Measurements from ENCODE around the gene FAM114A2.
"Not testable (repeated sequence)": the region's sequence is repeated elsewhere in the genome, so short reads cannot be mapped to it uniquely, and the experiment has no call there.

The FAM114A2 gene

GRCh38 chr5:154031937-154032489 is 6.7 kb downstream of the FAM114A2 start:
- Histone ChIP-seq H3K4ac (ENCODE audit: low read depth, low read length) (no peak overlapping the region), H2BK5ac (ENCODE audit: low read depth, low read length, poor library complexity) (no peak overlapping the region), H2AK5ac (ENCODE audit: low read length) (no peak overlapping the region), H3K9me3 (ENCODE audit: insufficient read depth, low read depth, low read length) (no peaks in the 10 kb centered on the region), H3K27me3 (ENCODE audit: insufficient read depth, low read length) (no peaks in the 10 kb centered on the region), H3K4me1 (ENCODE audit: control insufficient read depth in 1 of 2, insufficient read depth in 2 of 2, low read length in 2 of 2) (no peaks in the 10 kb centered on the region), H4K8ac (ENCODE audit: low read depth, low read length) (no peak overlapping the region), H4K91ac (ENCODE audit: low read depth, low read length) (no peak overlapping the region), H3K27ac (ENCODE audit: low read depth, low read length) (no peak overlapping the region), H3K36me3 (ENCODE audit: control insufficient read depth in 1 of 2, insufficient read depth in 2 of 2, low read length in 2 of 2) (peaks cover 0 to 3% of the 10 kb centered on the region in 2 experiments), H4K12ac (ENCODE audit: low read depth, low read length) (no peak overlapping the region), H3K4me2 (ENCODE audit: low read length) (no peak overlapping the region), H3K4me3 (ENCODE audit: low read depth, low read length) (no peak overlapping the region), H2BK120ac (ENCODE audit: insufficient read depth, low read length, poor library complexity) (no peak overlapping the region), H3K9ac (ENCODE audit: low read length) (no peak overlapping the region), H3K79me2 (ENCODE audit: control insufficient read depth, insufficient read depth, low read length, poor library complexity) (no peaks in the 10 kb centered on the region), H3K14ac (ENCODE audit: low read length) (no peak overlapping the region), H2BK12ac (ENCODE audit: low read length) (no peak overlapping the region), H3K79me1 (ENCODE audit: low read length) (no peaks in the 10 kb centered on the region), H3K18ac (ENCODE audit: low read length) (no peak overlapping the region), H3K23ac (ENCODE audit: low read length) (no peak overlapping the region), H2AFZ (ENCODE audit: insufficient read depth, low read length, poor library complexity) (no peak overlapping the region)
- no peak for DNase-seq
- no CpG with 5 or more reads among the region's 2 CpGs for WGBS (ENCODE audit: extremely low coverage, insufficient coverage, insufficient read length)

GRCh38 chr5:154025951-154026350 is 12.8 kb downstream of the FAM114A2 start:
- no peak for DNase-seq
- Histone ChIP-seq H2AFZ (ENCODE audit: insufficient read depth, low read length, poor library complexity) (no peak overlapping the region), H3K14ac (ENCODE audit: low read length) (no peak overlapping the region), H4K91ac (ENCODE audit: low read depth, low read length) (no peak overlapping the region), H2BK5ac (ENCODE audit: low read depth, low read length, poor library complexity) (no peak overlapping the region), H4K12ac (ENCODE audit: low read depth, low read length) (no peak overlapping the region), H2BK120ac (ENCODE audit: insufficient read depth, low read length, poor library complexity) (no peak overlapping the region), H3K18ac (ENCODE audit: low read length) (no peak overlapping the region), H3K36me3 (ENCODE audit: control insufficient read depth in 1 of 2, insufficient read depth in 2 of 2, low read length in 2 of 2) (peaks cover 2 to 3% of the 10 kb centered on the region in 2 experiments), H3K23ac (ENCODE audit: low read length) (no peak overlapping the region), H3K79me2 (ENCODE audit: control insufficient read depth, insufficient read depth, low read length, poor library complexity) (no peaks in the 10 kb centered on the region), H3K4ac (ENCODE audit: low read depth, low read length) (no peak overlapping the region), H3K9ac (ENCODE audit: low read length) (no peak overlapping the region), H3K27me3 (ENCODE audit: insufficient read depth, low read length) (no peaks in the 10 kb centered on the region), H3K4me3 (ENCODE audit: low read depth, low read length) (no peak overlapping the region), H3K4me1 (ENCODE audit: control insufficient read depth in 1 of 2, insufficient read depth in 2 of 2, low read length in 2 of 2) (no peaks in the 10 kb centered on the region), H3K9me3 (ENCODE audit: insufficient read depth, low read depth, low read length) (no peaks in the 10 kb centered on the region), H4K8ac (ENCODE audit: low read depth, low read length) (no peak overlapping the region), H3K4me2 (ENCODE audit: low read length) (no peak overlapping the region), H2AK5ac (ENCODE audit: low read length) (no peak overlapping the region), H3K79me1 (ENCODE audit: low read length) (no peaks in the 10 kb centered on the region), H3K27ac (ENCODE audit: low read depth, low read length) (no peak overlapping the region), H2BK12ac (ENCODE audit: low read length) (no peak overlapping the region)

- not testable (repeated sequence) for H2BK12ac ChIP-seq (ENCODE audit: low read length); H4K8ac ChIP-seq (ENCODE audit: low read depth, low read length); DNase-seq; H3K4ac ChIP-seq (ENCODE audit: low read depth, low read length); H2AFZ ChIP-seq (ENCODE audit: insufficient read depth, low read length, poor library complexity); H3K27me3 ChIP-seq (ENCODE audit: insufficient read depth, low read length); H2BK5ac ChIP-seq (ENCODE audit: low read depth, low read length, poor library complexity); H3K18ac ChIP-seq (ENCODE audit: low read length); H3K4me2 ChIP-seq (ENCODE audit: low read length); H3K36me3 ChIP-seq (ENCODE audit: control insufficient read depth in 1 of 2, insufficient read depth in 2 of 2, low read length in 2 of 2); H2BK120ac ChIP-seq (ENCODE audit: insufficient read depth, low read length, poor library complexity); H3K79me2 ChIP-seq (ENCODE audit: control insufficient read depth, insufficient read depth, low read length, poor library complexity); H3K27ac ChIP-seq (ENCODE audit: low read depth, low read length); H3K14ac ChIP-seq (ENCODE audit: low read length); H4K91ac ChIP-seq (ENCODE audit: low read depth, low read length); H3K79me1 ChIP-seq (ENCODE audit: low read length); H3K9ac ChIP-seq (ENCODE audit: low read length); H3K4me3 ChIP-seq (ENCODE audit: low read depth, low read length); H3K23ac ChIP-seq (ENCODE audit: low read length); H3K9me3 ChIP-seq (ENCODE audit: insufficient read depth, low read depth, low read length); H4K12ac ChIP-seq (ENCODE audit: low read depth, low read length); H3K4me1 ChIP-seq (ENCODE audit: control insufficient read depth in 1 of 2, insufficient read depth in 2 of 2, low read length in 2 of 2); H2AK5ac ChIP-seq (ENCODE audit: low read length)
- WGBS (ENCODE audit: extremely low coverage, insufficient coverage, insufficient read length) = no CpG with 5 or more reads among the region's 1 CpG
Measured at GRCh38 chr5:154018919-154019318, 19.8 kb downstream of the FAM114A2 start.

GRCh38 chr5:154015071-154015693 is 23.5 kb downstream of the FAM114A2 start:
- no peak overlapping the region for H4K8ac ChIP-seq (ENCODE audit: low read depth, low read length)

More at GRCh38 chr5:154015071-154015693, 23.5 kb downstream of the FAM114A2 start:
- no peak overlapping the region for H3K14ac ChIP-seq (ENCODE audit: low read length)
- no peak overlapping the region for H2BK5ac ChIP-seq (ENCODE audit: low read depth, low read length, poor library complexity)
- H4K12ac ChIP-seq (ENCODE audit: low read depth, low read length) = no peak overlapping the region
- no peaks in the 10 kb centered on the region for H3K4me1 ChIP-seq (ENCODE audit: control insufficient read depth in 1 of 2, insufficient read depth in 2 of 2, low read length in 2 of 2)
- H3K23ac ChIP-seq (ENCODE audit: low read length) = no peak overlapping the region
- H3K27ac ChIP-seq (ENCODE audit: low read depth, low read length) = no peak overlapping the region
- no peak overlapping the region for H3K9ac ChIP-seq (ENCODE audit: low read length)
- H3K4me3 ChIP-seq (ENCODE audit: low read depth, low read length) = no peak overlapping the region
- no peaks in the 10 kb centered on the region for H3K79me2 ChIP-seq (ENCODE audit: control insufficient read depth, insufficient read depth, low read length, poor library complexity)
- no peaks in the 10 kb centered on the region for H3K27me3 ChIP-seq (ENCODE audit: insufficient read depth, low read length)
- no peak for DNase-seq
- H4K91ac ChIP-seq (ENCODE audit: low read depth, low read length) = no peak overlapping the region
- H3K36me3 ChIP-seq (ENCODE audit: control insufficient read depth in 1 of 2, insufficient read depth in 2 of 2, low read length in 2 of 2) = no peaks in the 10 kb centered on the region
- H2AK5ac ChIP-seq (ENCODE audit: low read length) = no peak overlapping the region
- H3K79me1 ChIP-seq (ENCODE audit: low read length) = no peaks in the 10 kb centered on the region
- no CpG with 5 or more reads among the region's 4 CpGs for whole genome bisulfite sequencing (ENCODE audit: extremely low coverage, insufficient coverage, insufficient read length)
- H3K18ac ChIP-seq (ENCODE audit: low read length) = no peak overlapping the region
- H3K9me3 ChIP-seq (ENCODE audit: insufficient read depth, low read depth, low read length) = no peaks in the 10 kb centered on the region
- no peak overlapping the region for H2AFZ ChIP-seq (ENCODE audit: insufficient read depth, low read length, poor library complexity)
- no peak overlapping the region for H2BK12ac ChIP-seq (ENCODE audit: low read length)
- H3K4me2 ChIP-seq (ENCODE audit: low read length) = no peak overlapping the region
- no peak overlapping the region for H2BK120ac ChIP-seq (ENCODE audit: insufficient read depth, low read length, poor library complexity)
- H3K4ac ChIP-seq (ENCODE audit: low read depth, low read length) = no peak overlapping the region
